HG03175 (cell line): ENCODE data around the gene CMIP.
"Not testable (repeated sequence)": the region's sequence is repeated elsewhere in the genome, so short reads cannot be mapped to it uniquely, and the experiment has no call there.

Experiments
- ATAC-seq: cut with Tn5 transposase; IDR thresholded peaks from one replicate; pipeline ENCODE4 v1.9.1; 2021; ENCODE audit warnings: mild to moderate bottlenecking, moderate library complexity; ENCODE audit not compliant: unreplicated experiment

CMIP gene

GRCh38 chr16:81671738-81672597, 227.4 kb downstream of the CMIP start:
- ATAC-seq, result no peak

- ATAC-seq, result no peak
Observed at GRCh38 chr16:81673432-81673831, 228.8 kb downstream of the CMIP start.

GRCh38 chr16:81675662-81676061, 231.1 kb downstream of the CMIP start:
- ATAC-seq, result no peak

- no peak for ATAC-seq
Observed at GRCh38 chr16:81676066-81676882, 231.7 kb downstream of the CMIP start.

GRCh38 chr16:81676883-81677737, 232.5 kb downstream of the CMIP start:
- no peak for ATAC-seq

GRCh38 chr16:81678326-81679095, 233.9 kb downstream of the CMIP start:
- ATAC-seq, result no peak

- ATAC-seq, result no peak
Observed at GRCh38 chr16:81679721-81680430, 235.3 kb downstream of the CMIP start.

GRCh38 chr16:81680444-81681275, 236.1 kb downstream of the CMIP start:
- ATAC-seq, result no peak

GRCh38 chr16:81681311-81681710, 236.7 kb downstream of the CMIP start:
- no peak for ATAC-seq

GRCh38 chr16:81684242-81684837, 239.7 kb downstream of the CMIP start:
- ATAC-seq, result no peak

GRCh38 chr16:81684901-81685300, 240.3 kb downstream of the CMIP start:
- ATAC-seq, result no peak

GRCh38 chr16:81686391-81687130, 242.0 kb downstream of the CMIP start:
- no peak for ATAC-seq

GRCh38 chr16:81687131-81687456, 242.5 kb downstream of the CMIP start:
- no peak for ATAC-seq

- ATAC-seq, result no peak
Observed at GRCh38 chr16:81688182-81688581, 243.6 kb downstream of the CMIP start.

GRCh38 chr16:81688839-81689238, 244.2 kb downstream of the CMIP start:
- ATAC-seq, result not testable (repeated sequence)

GRCh38 chr16:81692021-81692420, 247.4 kb downstream of the CMIP start:
- no peak for ATAC-seq

GRCh38 chr16:81692571-81692970, 248.0 kb downstream of the CMIP start:
- no peak for ATAC-seq
